Prostate gland (tissue), 2 donors: ENCODE results near the gene POU3F3. TPM values are rescaled to one million over a fixed set of nuclear protein-coding genes. Genes with fewer than 3 reads are reported as not detected.

Source experiments
- DNase-seq: peaks from one replicate; pipeline ENCODE4 v3.0.0-alpha.2; 2019; ENCODE audit warnings: low spot score
- H3K27ac ChIP-seq, 2 donors: fragments of 200-600 bp; sonication (generic); 2 replicates each; pipeline ENCODE4 v1.5.1; 2017 to 2019
- H3K27me3 ChIP-seq: fragments of 200-600 bp; sonication (generic); replicated peaks from 2 replicates; pipeline ENCODE4 v1.5.1; 2019; ENCODE audit not compliant: insufficient read depth
- H3K36me3 ChIP-seq, 2 donors: fragments of 200-600 bp; sonication (generic); 1 replicate in 1 of 2; 2 replicates in 1 of 2; pipeline versions ENCODE4 v1.5.1 to v1.8.1; 2017 to 2019
- H3K4me1 ChIP-seq: fragments of 200-600 bp; sonication (generic); replicated peaks from 2 replicates; pipeline ENCODE4 v1.5.1; 2019
- H3K4me3 ChIP-seq, 2 donors: fragments of 200-600 bp; sonication (generic); 2 replicates each; pipeline ENCODE4 v1.5.1; 2017 to 2019
- H3K9me3 ChIP-seq: fragments of 200-600 bp; sonication (generic); 2 replicates; pipeline ENCODE4 v1.5.1; 2017
- POLR2A ChIP-seq: fragments of 450-650 bp; IDR thresholded peaks from one replicate; pipeline ENCODE4 v1.6.1; 2016; ENCODE audit warnings: antibody characterized with exemption, mild to moderate bottlenecking
- POLR2AphosphoS5 ChIP-seq: sonication (generic); formaldehyde crosslinking; IDR thresholded peaks from one replicate; pipeline ENCODE4 v1.6.1; 2017; ENCODE audit warnings: antibody characterized with exemption
- WGBS: methylation state at CpG from one replicate; pipeline ENCODE4 v1.1.5; 2018; 5-methylcytosine and 5-hydroxymethylcytosine counted together
- intact Hi-C: fragments of 100-400 bp; cut with DNase I; formaldehyde crosslinking; loops from one replicate; pipeline ENCODE4 v1.14.2; 2022
- total RNA-seq, 2 donors: library from RNA; depleted of rRNA; stranded (reverse); fragments of >200 nt; gene quantifications; one replicate each; pipeline ENCODE4 v1.1.0, GENCODE V29; 2016
- TF ChIP-seq, protein P1 (sequence below), 4 experiments: fragments of 200-600 bp in 2 of 4; fragments of 450-650 bp in 2 of 4; sonication (generic) in 2 of 4; IDR thresholded peaks; 1 replicate in 3 of 4; 2 replicates in 1 of 4; pipeline ENCODE4 v1.5.1; 2016 to 2019; ENCODE audit warnings: antibody characterized with exemption in 4 of 4, mild to moderate bottlenecking in 2 of 4, moderate library complexity in 2 of 4

Gene POU3F3
- total RNA-seq, 2 donors from 2014 or later, result 2.2 TPM; not detected in 1

DNA sequence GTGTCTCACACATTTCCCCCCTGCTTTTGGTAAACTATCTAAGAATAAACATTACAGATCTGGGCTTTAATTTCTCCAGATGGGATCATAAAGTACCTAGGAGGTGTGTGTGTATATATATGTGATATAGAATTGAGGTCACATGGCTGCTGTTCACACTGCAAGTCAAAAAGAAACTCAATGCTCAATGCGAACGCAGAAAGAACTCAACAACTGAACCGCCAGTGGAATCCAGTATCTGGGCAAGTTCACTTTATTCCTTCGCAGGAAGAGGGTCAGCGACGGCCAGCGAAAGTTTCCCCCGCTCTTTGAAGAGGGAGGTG lies 17.7 kb downstream of the POU3F3 start:
- intact Hi-C loops, result no loop called here
- 6% methylated on average over 8 of the region's 8 CpGs for WGBS
- H3K4me1 ChIP-seq, result peaks cover 5% of the 10 kb centered on the region

DNA sequence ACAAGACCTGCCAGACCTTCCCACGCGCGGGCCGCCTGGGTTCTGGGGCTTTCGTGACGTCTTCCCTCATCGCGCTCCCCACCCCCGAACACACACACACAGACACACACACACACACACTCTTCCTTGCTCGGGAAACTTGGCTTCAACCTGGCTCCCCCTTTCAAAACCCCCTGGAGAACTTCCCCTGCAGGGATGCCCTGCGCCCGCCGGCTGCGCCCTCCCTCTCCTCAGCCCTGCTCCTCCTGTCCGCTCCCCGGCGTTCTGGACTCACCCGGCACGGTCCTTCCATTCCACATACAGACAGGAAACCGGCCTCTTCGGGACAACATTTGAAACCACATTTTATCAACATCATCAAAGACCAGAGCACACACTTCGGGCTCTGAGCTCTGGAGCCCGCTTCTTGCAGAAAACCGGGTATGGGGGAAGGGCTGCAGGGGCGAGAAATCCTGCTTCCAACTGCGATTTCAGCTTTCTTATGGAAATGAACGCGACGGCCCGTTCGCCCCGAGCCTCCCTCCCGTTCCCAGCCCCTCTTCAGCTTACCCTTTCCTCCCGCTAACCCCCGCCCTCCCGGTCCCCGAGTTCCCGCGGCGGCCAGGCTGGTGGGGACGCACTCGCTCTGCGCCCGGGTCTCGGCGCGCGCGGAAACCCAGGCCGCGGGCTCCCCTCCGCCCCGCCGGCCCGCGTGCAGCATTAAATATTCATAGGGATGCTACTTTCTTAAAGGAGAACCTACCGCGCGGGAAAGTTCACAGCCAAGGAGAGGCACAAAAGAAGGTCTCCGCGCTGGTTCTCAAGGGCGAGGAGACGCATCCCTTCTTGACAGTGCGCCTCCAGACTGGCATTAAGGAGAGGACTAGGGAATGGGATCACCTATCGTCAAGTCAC lies 18.3 kb downstream of the POU3F3 start:
- WGBS, result 2% methylated on average over 64 of the region's 65 CpGs
- Histone ChIP-seq H3K4me1 (peaks cover 5% of the 10 kb centered on the region), H3K4me3 (no peak overlapping the region), H3K27me3 (peaks cover 21% of the 10 kb centered on the region), H3K36me3 (no peaks in the 10 kb centered on the region), H3K9me3 (no peaks in the 10 kb centered on the region), H3K27ac (no peak overlapping the region)
- no peak for DNase-seq
- TF ChIP-seq POLR2A, result no peak
- TF ChIP-seq, protein P1, sequence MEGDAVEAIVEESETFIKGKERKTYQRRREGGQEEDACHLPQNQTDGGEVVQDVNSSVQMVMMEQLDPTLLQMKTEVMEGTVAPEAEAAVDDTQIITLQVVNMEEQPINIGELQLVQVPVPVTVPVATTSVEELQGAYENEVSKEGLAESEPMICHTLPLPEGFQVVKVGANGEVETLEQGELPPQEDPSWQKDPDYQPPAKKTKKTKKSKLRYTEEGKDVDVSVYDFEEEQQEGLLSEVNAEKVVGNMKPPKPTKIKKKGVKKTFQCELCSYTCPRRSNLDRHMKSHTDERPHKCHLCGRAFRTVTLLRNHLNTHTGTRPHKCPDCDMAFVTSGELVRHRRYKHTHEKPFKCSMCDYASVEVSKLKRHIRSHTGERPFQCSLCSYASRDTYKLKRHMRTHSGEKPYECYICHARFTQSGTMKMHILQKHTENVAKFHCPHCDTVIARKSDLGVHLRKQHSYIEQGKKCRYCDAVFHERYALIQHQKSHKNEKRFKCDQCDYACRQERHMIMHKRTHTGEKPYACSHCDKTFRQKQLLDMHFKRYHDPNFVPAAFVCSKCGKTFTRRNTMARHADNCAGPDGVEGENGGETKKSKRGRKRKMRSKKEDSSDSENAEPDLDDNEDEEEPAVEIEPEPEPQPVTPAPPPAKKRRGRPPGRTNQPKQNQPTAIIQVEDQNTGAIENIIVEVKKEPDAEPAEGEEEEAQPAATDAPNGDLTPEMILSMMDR (IDR thresholded peaks at IDR 0.05), result no peak
- no peak for TF ChIP-seq POLR2AphosphoS5
- intact Hi-C loops, result no loop called here

More for the DNA sequence above, 17.7 kb downstream of the POU3F3 start:
- no peak overlapping the region for H3K27ac ChIP-seq
- DNase-seq, result no peak
- TF ChIP-seq, protein P1 (IDR thresholded peaks at IDR 0.05), result no peak
- TF ChIP-seq POLR2A (no peak), POLR2AphosphoS5 (no peak)
- no peak overlapping the region for H3K4me3 ChIP-seq
- H3K27me3 ChIP-seq, result peaks cover 24% of the 10 kb centered on the region
- no peaks in the 10 kb centered on the region for H3K36me3 ChIP-seq
- no peaks in the 10 kb centered on the region for H3K9me3 ChIP-seq

DNA sequence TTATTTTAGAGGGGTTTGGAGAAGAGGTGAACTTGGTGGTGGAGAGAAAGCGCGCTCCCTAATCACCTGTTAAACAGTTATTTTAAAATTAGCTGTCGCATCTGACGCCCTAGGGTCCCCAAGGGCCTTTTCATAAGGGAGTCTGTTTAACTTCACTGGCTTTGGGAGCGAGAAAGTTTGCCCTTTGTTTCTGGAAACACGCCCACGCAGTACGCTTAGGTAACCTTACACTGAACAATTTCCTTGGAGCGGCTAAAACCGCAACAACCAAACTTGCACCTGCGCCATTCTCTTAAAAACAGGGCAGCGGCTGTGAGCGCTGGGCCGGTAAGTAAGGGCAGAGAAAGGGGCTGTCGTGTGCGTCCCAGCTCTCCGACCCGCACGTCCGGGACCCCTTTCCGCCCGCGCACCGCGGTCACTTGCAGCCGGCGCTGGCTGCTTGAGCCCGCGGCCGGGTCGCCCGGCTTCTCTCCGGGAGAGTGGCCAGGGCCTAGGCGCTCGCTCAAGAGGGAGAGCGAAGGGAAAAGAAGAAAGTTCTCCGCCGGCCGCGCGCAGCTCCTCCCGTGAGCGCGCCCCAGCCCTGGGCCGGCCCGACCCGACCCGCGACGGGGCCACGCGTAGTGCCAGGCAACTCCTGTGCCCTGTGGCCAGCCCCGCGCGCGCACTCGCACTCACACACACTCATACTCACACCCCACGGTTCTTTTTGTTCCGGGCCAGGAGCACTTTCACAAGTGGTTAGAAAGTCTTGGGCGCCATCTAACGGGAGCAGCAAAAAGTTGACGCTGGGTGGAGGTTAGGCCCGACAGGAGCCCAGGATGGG lies 19.2 kb downstream of the POU3F3 start:
- Histone ChIP-seq H3K27ac (no peak overlapping the region), H3K9me3 (no peaks in the 10 kb centered on the region), H3K4me3 (peak overlapping the region; percentile 36 to 48), H3K4me1 (peaks cover 5% of the 10 kb centered on the region), H3K36me3 (no peaks in the 10 kb centered on the region), H3K27me3 (peaks cover 12% of the 10 kb centered on the region)
- DNase-seq, result peak; percentile 56
- intact Hi-C loops, result no loop called here
- 1% methylated on average over 62 of the region's 63 CpGs for WGBS
- TF ChIP-seq, protein P1 (IDR thresholded peaks at IDR 0.05), result peak in 2 of 4 experiments; percentile 45 to 48
- no peak for TF ChIP-seq POLR2A
- TF ChIP-seq POLR2AphosphoS5, result peak; percentile 35

DNA sequence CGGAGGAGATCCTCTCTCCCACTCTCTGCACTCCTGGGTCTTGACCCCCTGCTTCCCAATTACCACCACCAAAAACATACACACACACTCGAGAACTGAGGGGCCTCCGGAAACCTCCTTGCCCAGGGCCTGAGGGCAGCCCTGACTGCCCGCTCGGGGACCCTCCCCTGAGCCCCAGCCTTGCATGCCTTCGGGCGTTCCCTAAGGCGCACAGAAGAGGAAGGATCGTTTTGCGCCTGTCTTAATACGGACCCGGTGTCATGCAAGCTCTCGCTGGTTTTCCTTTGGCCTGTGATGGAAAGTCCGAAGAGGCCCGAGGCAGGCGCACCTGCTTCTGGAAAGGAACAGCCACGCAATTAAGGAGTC lies 19.8 kb downstream of the POU3F3 start:
- 41% methylated on average over 17 of the region's 17 CpGs for WGBS
- DNase-seq, result no peak
- Histone ChIP-seq H3K36me3 (no peaks in the 10 kb centered on the region), H3K9me3 (no peaks in the 10 kb centered on the region), H3K4me1 (peaks cover 5% of the 10 kb centered on the region), H3K27me3 (peaks cover 11% of the 10 kb centered on the region), H3K27ac (no peak overlapping the region), H3K4me3 (peak overlapping the region in 1 of 2 donors; percentile 48)
- intact Hi-C loops, result no loop called here
- TF ChIP-seq POLR2AphosphoS5 (no peak), POLR2A (no peak)
- TF ChIP-seq, protein P1 (IDR thresholded peaks at IDR 0.05), result no peak
